NCI-H2227 (cell line): ENCODE results near the gene ENTR1.

Source experiments
- DNase-seq: peaks from one replicate; lab custom pipeline; 2025; ENCODE audit not compliant: unreplicated experiment; lab: John Stamatoyannopoulos, UW

The ENTR1 gene

DNA sequence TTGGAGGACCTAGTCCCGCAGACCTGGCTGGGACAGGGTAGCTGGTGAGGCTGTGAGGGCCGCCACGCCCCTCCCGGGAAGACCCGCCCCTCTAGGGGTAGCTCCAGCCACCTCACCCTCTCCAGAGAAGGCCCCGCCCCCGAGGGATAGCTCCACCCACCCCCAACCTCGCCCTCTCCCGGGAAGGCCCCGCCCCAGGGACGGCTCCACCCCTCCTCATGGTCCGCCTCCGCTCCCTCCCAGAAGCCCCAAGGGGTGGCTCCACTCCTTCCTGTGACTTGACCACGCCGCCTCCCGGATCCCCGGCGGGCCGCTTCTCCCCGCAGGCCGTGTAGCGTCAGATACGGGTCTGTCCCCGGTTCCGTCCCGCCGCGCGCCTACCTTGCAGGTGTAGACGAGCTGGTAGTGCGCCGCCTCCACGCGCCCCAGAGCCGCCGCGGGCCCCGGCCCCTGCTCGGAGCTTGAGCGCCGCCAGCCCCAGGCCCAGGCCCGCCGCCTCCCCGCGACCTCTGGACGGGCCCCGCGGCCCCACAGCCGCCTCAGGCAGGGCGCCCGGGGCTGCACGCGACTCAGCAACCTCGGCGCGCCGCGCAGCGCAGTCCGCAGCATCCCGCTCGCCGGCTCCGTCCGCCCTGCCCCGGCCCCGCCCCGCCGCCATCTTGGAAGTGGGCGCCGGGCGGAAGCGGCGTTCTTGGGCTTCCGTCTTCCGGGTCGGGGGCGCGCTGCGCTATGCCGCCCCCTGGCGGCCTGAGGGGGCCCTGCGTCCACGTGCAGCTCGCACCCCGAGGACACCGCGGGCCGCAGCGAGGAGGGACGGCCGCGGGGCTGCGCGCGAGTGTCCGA is 47.1 kb downstream of the ENTR1 start, which contains the start of gene DNLZ:
TSS of gene DNLZ (minus strand) at position 639 of the 843 bp plus-strand sequence. CDS start at position 609, 30 bp downstream.
- DNase-seq: peak; percentile 90

DNA sequence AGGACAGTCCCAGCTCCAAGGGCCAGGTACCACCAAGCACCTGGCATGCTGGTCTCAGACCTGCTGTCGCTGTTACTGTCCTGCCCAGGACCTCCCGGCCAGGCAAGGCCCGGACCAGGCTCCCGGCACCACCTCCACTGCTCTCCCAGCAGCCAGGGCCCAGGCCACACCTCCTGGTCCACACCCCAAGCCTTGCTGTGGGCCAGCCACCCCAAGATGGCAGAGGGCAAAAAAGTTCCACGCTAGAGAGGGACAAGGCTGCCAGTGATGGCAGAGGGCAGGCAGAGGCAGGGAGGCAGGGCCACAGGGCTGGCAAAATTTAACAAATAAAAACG is 48.0 kb downstream of the ENTR1 start:
- no peak for DNase-seq

- DNase-seq: no peak
Observed at GRCh38 chr9:136361754-136362449, 48.5 kb downstream of the ENTR1 start.

- no peak for DNase-seq
Observed at GRCh38 chr9:136361047-136361753, 49.2 kb downstream of the ENTR1 start.

GRCh38 chr9:136359774-136360718 is 50.4 kb downstream of the ENTR1 start:
- no peak for DNase-seq

DNA sequence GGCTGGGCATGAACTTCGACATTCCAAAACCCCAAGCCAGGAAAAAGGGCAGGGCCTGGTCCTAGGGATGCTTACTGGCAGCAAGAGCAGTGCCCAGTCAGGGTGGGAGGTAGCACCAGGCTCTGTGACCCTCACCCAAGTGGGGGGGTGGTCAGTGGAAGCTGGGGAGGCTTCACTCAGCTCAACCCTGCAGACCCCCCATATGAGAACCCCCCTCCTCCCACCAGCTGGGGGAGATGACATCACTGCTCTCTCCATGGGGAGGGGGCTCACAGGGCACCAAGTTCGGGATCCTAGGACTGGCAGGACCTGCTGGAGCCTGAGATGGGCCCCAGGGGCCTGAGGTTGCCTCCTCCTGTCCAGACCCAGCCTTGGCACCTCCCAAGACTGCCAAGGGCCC is 51.5 kb downstream of the ENTR1 start:
- no peak for DNase-seq

DNA sequence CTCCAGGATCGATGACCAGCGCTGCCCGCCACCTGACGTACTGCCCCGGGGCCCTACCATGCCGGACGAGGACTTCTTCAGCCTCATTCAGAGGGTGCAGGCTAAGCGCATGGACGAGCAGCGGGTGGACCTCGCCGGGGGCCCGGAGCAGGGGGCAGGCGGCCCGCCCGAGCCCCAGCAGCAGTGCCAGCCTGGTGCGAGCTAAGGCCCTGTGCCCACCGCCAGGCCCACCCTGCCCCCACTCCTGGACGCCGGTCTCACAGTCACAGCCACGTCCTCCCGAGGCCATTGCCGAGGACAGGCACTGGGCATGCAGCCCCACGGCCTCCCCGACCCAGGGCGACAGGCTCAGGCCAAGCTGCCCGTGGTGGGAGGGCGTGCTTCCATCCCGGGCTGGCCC is 52.4 kb downstream of the ENTR1 start:
- no peak for DNase-seq

- DNase-seq: no peak
Observed at GRCh38 chr9:136357202-136357725, 53.1 kb downstream of the ENTR1 start.

GRCh38 chr9:136355616-136356557 is 54.5 kb downstream of the ENTR1 start:
- DNase-seq: no peak

DNA sequence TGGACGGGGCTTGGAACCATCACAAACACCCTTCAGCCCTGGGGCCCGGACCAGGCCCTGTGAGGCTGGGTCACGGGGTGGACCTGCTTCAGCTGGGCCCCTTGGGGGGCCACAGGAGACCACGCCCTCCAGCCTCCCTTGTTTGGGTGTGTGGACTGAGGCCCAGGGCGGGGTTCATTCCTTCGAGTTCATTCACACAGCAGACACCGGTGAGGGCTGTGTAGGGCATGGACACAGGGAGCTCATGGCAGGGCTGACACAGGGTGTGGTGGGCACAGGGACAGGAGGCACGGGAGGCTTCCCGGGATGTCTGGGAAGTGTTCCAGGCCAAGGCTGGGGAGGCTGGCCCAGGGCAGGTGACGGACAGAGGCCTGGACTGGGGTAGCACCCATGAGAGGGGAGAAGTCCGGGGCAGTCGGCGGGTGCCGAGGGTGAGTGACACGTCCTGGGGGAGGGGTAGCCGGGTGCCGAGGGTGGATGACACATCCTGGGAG is 55.8 kb downstream of the ENTR1 start:
- no peak for DNase-seq

DNA sequence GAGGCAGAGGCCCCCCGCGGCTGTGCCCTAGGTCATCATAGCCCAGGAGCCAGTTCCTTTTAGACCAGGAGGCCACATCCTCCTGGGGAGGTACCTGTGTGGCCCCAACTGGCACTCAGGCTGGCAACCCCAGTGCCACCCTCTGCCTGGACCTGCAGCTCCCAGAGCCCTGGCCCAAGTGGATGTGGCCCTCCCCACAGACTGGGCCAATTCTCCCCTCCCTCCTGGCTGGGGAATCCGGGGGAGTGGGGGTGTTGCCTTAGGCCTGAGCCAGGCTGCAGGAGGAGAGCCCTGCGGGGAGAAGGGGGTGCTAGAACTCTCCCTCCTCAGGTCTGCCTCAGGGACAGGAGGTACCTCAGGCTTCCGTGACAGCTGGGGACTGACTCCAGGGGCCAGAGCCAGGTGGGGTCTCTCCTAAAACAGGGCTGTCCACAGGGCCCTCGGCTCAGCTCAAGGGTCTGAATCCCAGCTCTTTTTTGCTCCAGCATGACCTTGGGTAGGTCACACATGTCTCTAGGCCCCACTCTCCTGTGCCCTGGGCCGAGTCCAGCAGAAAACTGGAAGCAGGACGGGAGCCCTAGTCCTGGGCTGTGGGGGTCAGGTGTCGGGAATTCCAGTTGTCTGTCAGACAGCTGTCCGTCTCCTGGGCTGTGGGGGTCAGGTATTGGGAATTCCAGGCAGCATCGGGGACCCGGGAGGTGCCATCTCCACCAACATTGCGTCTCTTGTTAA is 56.5 kb downstream of the ENTR1 start:
- DNase-seq: no peak

- DNase-seq: no peak
Observed at GRCh38 chr9:136353088-136353487, 57.3 kb downstream of the ENTR1 start.

- peak; percentile 62 for DNase-seq
Observed at GRCh38 chr9:136352682-136353081, 57.7 kb downstream of the ENTR1 start.
